Left ventricle myocardium inferior (tissue), 1 donor: ENCODE data around the gene SSH2. TPM values are rescaled to one million over a fixed set of nuclear protein-coding genes. Genes with fewer than 3 reads are reported as not detected.
A peak's percentile ranks its signal among the peaks of the same experiment; 100 is the strongest.

Experiments
- DNase-seq: peaks from one replicate; pipeline ENCODE4 v3.0.0-alpha.2; 2020
- H3K27ac ChIP-seq: fragments of 200-600 bp; replicated peaks from 2 replicates; pipeline ENCODE4 v1.8.0; 2021
- H3K27me3 ChIP-seq: fragments of 200-600 bp; 2 replicates; pipeline ENCODE4 v1.8.0; 2021; ENCODE audit warnings: low read depth
- H3K36me3 ChIP-seq: fragments of 200-600 bp; 2 replicates; pipeline ENCODE4 v1.8.0; 2021
- H3K4me1 ChIP-seq: fragments of 200-600 bp; 2 replicates; pipeline ENCODE4 v1.8.0; 2021
- H3K4me3 ChIP-seq: fragments of 200-600 bp; 2 replicates; pipeline ENCODE4 v1.8.0; 2021; ENCODE audit warnings: mild to moderate bottlenecking, moderate library complexity
- H3K9me3 ChIP-seq: fragments of 200-600 bp; replicated peaks from 2 replicates; pipeline ENCODE4 v1.8.0; 2021
- intact Hi-C: fragments of 100-400 bp; cut with micrococcal nuclease; formaldehyde crosslinking; loops from one replicate; pipeline ENCODE4 v1.11.0; 2022
- total RNA-seq: library from RNA; stranded (reverse); fragmentation: NEBNext Ultra II Directional; extraction: Animal tissue kit (Norgen Biotek cat#: 25700); gene quantifications from one replicate; pipeline ENCODE4 v1.2.1, GENCODE V29; 2021
- TF ChIP-seq, protein P1 (sequence below): fragments of 200-600 bp; IDR thresholded peaks from 2 replicates; pipeline ENCODE4 v1.8.0; 2021; ENCODE audit warnings: antibody characterized with exemption, mild to moderate bottlenecking, borderline replicate concordance
- donor health status: DM: no; HTN: yes; CAD: no; lungs with severe emphysema.

The SSH2 gene
- total RNA-seq, 1 donor from 2014 or later = 28.6 TPM

GRCh38 chr17:29716566-29716965, 213.5 kb downstream of the SSH2 start:
- Histone ChIP-seq H3K27me3 (no peaks in the 10 kb centered on the region), H3K9me3 (no peaks in the 10 kb centered on the region), H3K4me1 (peaks cover 63% of the 10 kb centered on the region), H3K4me3 (no peak overlapping the region), H3K36me3 (no peaks in the 10 kb centered on the region), H3K27ac (peak overlapping the region; percentile 28)
- TF ChIP-seq, protein P1, sequence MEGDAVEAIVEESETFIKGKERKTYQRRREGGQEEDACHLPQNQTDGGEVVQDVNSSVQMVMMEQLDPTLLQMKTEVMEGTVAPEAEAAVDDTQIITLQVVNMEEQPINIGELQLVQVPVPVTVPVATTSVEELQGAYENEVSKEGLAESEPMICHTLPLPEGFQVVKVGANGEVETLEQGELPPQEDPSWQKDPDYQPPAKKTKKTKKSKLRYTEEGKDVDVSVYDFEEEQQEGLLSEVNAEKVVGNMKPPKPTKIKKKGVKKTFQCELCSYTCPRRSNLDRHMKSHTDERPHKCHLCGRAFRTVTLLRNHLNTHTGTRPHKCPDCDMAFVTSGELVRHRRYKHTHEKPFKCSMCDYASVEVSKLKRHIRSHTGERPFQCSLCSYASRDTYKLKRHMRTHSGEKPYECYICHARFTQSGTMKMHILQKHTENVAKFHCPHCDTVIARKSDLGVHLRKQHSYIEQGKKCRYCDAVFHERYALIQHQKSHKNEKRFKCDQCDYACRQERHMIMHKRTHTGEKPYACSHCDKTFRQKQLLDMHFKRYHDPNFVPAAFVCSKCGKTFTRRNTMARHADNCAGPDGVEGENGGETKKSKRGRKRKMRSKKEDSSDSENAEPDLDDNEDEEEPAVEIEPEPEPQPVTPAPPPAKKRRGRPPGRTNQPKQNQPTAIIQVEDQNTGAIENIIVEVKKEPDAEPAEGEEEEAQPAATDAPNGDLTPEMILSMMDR = no peak
- DNase-seq = no peak
- intact Hi-C loops = no loop called here

- no peaks in the 10 kb centered on the region for H3K36me3 ChIP-seq
- H3K9me3 ChIP-seq = no peaks in the 10 kb centered on the region
- H3K27me3 ChIP-seq = no peaks in the 10 kb centered on the region
- H3K4me1 ChIP-seq = peaks cover 63% of the 10 kb centered on the region
- TF ChIP-seq, protein P1 = no peak
- H3K4me3 ChIP-seq = no peak overlapping the region
- H3K27ac ChIP-seq = peak overlapping the region; percentile 28
- intact Hi-C loops = no loop called here
- DNase-seq = no peak
These were observed 214.3 kb downstream of the SSH2 start for GRCh38 chr17:29715680-29716079.

GRCh38 chr17:29714146-29714545, 215.9 kb downstream of the SSH2 start:
- Histone ChIP-seq H3K4me1 (peaks cover 67% of the 10 kb centered on the region), H3K9me3 (no peaks in the 10 kb centered on the region), H3K4me3 (no peak overlapping the region), H3K27me3 (no peaks in the 10 kb centered on the region), H3K27ac (peak overlapping the region; percentile 74), H3K36me3 (no peaks in the 10 kb centered on the region)
- DNase-seq = no peak
- TF ChIP-seq, protein P1 = no peak
- intact Hi-C loops = no loop called here

DNA sequence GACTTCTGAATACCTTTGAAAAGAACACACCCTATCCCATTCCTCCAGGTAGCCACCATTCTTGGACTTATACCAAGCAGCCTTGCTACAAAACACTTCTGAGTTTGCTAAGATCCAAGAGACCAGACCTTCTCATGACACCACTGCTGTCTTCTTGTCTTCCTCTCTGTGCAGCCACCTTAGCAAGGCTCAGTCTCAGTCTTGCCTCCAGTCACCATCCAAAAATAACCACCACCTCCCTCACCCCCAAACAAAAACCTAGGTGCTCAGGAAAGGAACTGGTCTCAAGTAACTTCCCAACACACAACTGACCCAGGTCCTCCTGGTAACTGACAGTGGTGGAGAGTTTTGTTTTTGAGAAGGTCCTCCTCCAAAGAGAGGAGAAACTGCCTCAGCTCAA, 216.4 kb downstream of the SSH2 start:
- Histone ChIP-seq H3K9me3 (no peaks in the 10 kb centered on the region), H3K4me1 (peaks cover 72% of the 10 kb centered on the region), H3K36me3 (no peaks in the 10 kb centered on the region), H3K27me3 (no peaks in the 10 kb centered on the region), H3K27ac (peak overlapping the region; percentile 74), H3K4me3 (no peak overlapping the region)
- DNase-seq = no peak
- TF ChIP-seq, protein P1 = no peak
- intact Hi-C loops = no loop called here

DNA sequence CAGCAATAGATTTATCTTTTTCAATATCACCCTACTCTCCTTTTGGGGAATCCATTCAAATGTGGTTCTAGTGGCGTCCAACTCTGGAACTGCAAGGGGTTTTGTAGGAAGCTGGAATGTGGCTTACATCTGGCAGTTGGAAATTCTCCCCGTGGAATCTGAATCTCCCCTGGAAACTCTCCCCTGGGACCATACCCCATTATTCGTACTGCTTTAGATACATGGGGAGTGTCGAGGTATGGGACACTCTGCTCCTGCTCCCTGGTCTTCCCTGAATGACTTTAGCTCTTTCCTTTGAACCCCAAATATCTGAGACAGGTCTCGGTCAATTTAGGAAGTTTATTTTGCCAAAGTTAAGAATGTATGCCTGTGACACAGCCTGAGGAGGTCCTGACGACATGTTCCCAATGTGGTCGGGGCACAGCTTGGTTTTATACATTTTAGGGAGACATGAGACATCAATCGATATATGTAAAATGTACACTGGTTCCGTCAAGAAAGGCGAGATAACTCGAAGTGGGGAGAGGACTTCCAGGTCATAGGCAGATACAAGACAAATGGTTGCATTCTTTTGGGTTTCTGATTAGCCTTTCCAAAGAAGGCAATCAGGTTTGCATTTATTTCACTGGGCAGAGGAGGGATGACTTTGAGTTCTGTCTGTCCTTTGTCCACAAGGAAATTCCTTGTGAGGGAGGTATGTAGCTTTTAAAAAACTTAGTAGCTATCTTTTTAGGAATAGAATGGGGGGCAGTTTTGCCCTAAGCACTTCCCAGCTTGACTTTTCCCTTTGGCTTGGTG, 218.2 kb downstream of the SSH2 start:
- peaks cover 85% of the 10 kb centered on the region for H3K4me1 ChIP-seq
- H3K9me3 ChIP-seq = no peaks in the 10 kb centered on the region
- H3K4me3 ChIP-seq = no peak overlapping the region
- intact Hi-C loops = no loop called here
- no peaks in the 10 kb centered on the region for H3K27me3 ChIP-seq
- no peak for DNase-seq
- H3K36me3 ChIP-seq = no peaks in the 10 kb centered on the region
- TF ChIP-seq, protein P1 = no peak
- peak overlapping the region; percentile 74 for H3K27ac ChIP-seq
